ENCODE measurements around the gene ABHD12. TPM values are rescaled to one million over a fixed set of nuclear protein-coding genes. Genes with fewer than 3 reads are reported as not detected.

ABHD12 gene
- total and polyA plus RNA-seq, 8 donors = 11.1 to 99.1 (median 44.0) TPM

GRCh38 chr20:25273541-25274358, 116.9 kb downstream of the ABHD12 start:
- Histone ChIP-seq H3K9me3 (no peaks in the 10 kb centered on the region), H3K27ac (no peak overlapping the region), H3K4me3 (no peak overlapping the region), H3K27me3 (no peaks in the 10 kb centered on the region), H3K4me1 (no peaks in the 10 kb centered on the region), H3K36me3 (peaks cover 55 to 100% (median 98%) of the 10 kb centered on the region in 4 donors)
- 84 to 94% (median 92%) methylated on average over 20 of the region's 20 CpGs for WGBS, 5 donors
- DNase-seq = peak in 1 of 2 donors; percentile 17
- intact Hi-C loops (cut with DNase I; ENCODE audit: low total_unique reads) = no loop called here
- TF ChIP-seq EP300 (IDR thresholded peaks at IDR 0.05) (peak; percentile 16), CTCF (IDR thresholded peaks at IDR 0.05) (no peak), POLR2AphosphoS5 (IDR thresholded peaks at IDR 0.05) (no peak), POLR2A (IDR thresholded peaks at IDR 0.05) (no peak)

GRCh38 chr20:25273046-25273445, 117.6 kb downstream of the ABHD12 start:
- peak in 1 of 2 donors; percentile 8 for DNase-seq
- Histone ChIP-seq H3K4me1 (no peaks in the 10 kb centered on the region), H3K36me3 (peaks cover 50 to 93% (median 91%) of the 10 kb centered on the region in 4 donors), H3K4me3 (no peak overlapping the region), H3K9me3 (no peaks in the 10 kb centered on the region), H3K27ac (peak overlapping the region in 1 of 5 donors; percentile 27), H3K27me3 (no peaks in the 10 kb centered on the region)
- no peak for TF ChIP-seq POLR2A (IDR thresholded peaks at IDR 0.05)
- intact Hi-C loops (cut with DNase I; ENCODE audit: low total_unique reads) = no loop called here
- WGBS, 5 donors = 81 to 96% (median 92%) methylated on average over 8 to 10 of the region's 10 CpGs

- WGBS, 5 donors = 86 to 94% (median 90%) methylated on average over 19 of the region's 19 CpGs
- intact Hi-C loops (cut with DNase I; ENCODE audit: low total_unique reads) = no loop called here
- peaks cover 44 to 86% (median 85%) of the 10 kb centered on the region in 4 donors for H3K36me3 ChIP-seq
- TF ChIP-seq POLR2AphosphoS5 (IDR thresholded peaks at IDR 0.05) = no peak
- TF ChIP-seq POLR2A (IDR thresholded peaks at IDR 0.05) = no peak
- TF ChIP-seq EP300 (IDR thresholded peaks at IDR 0.05) = no peak
- TF ChIP-seq CTCF (IDR thresholded peaks at IDR 0.05) = no peak
- H3K4me3 ChIP-seq = no peak overlapping the region
- H3K4me1 ChIP-seq = no peaks in the 10 kb centered on the region
- DNase-seq = peak in 1 of 2 donors; percentile 9
- no peaks in the 10 kb centered on the region for H3K27me3 ChIP-seq
- no peaks in the 10 kb centered on the region for H3K9me3 ChIP-seq
- no peak overlapping the region for H3K27ac ChIP-seq
Observed at GRCh38 chr20:25272223-25273000, 118.2 kb downstream of the ABHD12 start.

- Histone ChIP-seq H3K27me3 (no peaks in the 10 kb centered on the region), H3K4me1 (no peaks in the 10 kb centered on the region), H3K9me3 (no peaks in the 10 kb centered on the region), H3K27ac (no peak overlapping the region), H3K36me3 (peaks cover 36 to 79% (median 77%) of the 10 kb centered on the region in 4 donors), H3K4me3 (no peak overlapping the region)
- peak in 1 of 2 donors; percentile 20 for DNase-seq
- TF ChIP-seq EP300 (IDR thresholded peaks at IDR 0.05) = no peak
- no peak for TF ChIP-seq POLR2A (IDR thresholded peaks at IDR 0.05)
- no peak for TF ChIP-seq CTCF (IDR thresholded peaks at IDR 0.05)
- WGBS, 5 donors = 92 to 99% (median 94%) methylated on average over 13 of the region's 13 CpGs
- intact Hi-C loops (cut with DNase I; ENCODE audit: low total_unique reads) = no loop called here
Observed at GRCh38 chr20:25271486-25272222, 119.0 kb downstream of the ABHD12 start.

All from stomach (tissue), 9 donors.